CD4-positive, alpha-beta T cell (primary cell): Measurements from ENCODE around the gene C20orf144. TPM values are rescaled to one million over a fixed set of nuclear protein-coding genes. Genes with fewer than 3 reads are reported as not detected.
"Not testable (repeated sequence)": the region's sequence is repeated elsewhere in the genome, so short reads cannot be mapped to it uniquely, and the experiment has no call there.

Experiments used
- ATAC-seq: fragments of 200-7000 bp; cut with Tn5 transposase; one replicate; pipeline ENCODE4 v1.10.0; 2022; ENCODE audit warnings: mild to moderate bottlenecking; ENCODE audit not compliant: poor library complexity
- CTCF ChIA-PET: fragments of 350-600 bp; sonication (Branson Sonifier 250); formaldehyde crosslinking; loops from one replicate; lab custom pipeline; 2021; ENCODE audit warnings: antibody characterized with exemption, inconsistent platforms; lab: Charles Lee
- POLR2A ChIA-PET: fragments of 350-600 bp; sonication (Branson Sonifier 250); formaldehyde crosslinking; loops from one replicate; lab custom pipeline; 2021; ENCODE audit warnings: antibody characterized with exemption, inconsistent platforms; lab: Charles Lee
- DNase-seq, 14 experiments: peaks; one replicate each; pipeline ENCODE4 v3.0.0-alpha.2; 2013 to 2020; ENCODE audit warnings: mixed read lengths in 2 of 14
- H3K27ac ChIP-seq, 2 donors: one replicate each; pipeline versions ENCODE4 v1.5.1 to v1.7.0; 2013; ENCODE audit warnings: low read length in 2 of 2, low read depth in 1 of 2, mild to moderate bottlenecking in 1 of 2
- H3K27me3 ChIP-seq, 2 experiments: 1 replicate in 1 of 2; 2 replicates in 1 of 2; pipeline versions ENCODE4 v1.6.1 to v1.7.0; 2013; ENCODE audit warnings: low read length in 2 of 2, control low read depth in 1 of 2, mild to moderate bottlenecking in 1 of 2, moderate library complexity in 1 of 2; ENCODE audit not compliant: insufficient read depth in 2 of 2, control insufficient read depth in 1 of 2
- H3K36me3 ChIP-seq: one replicate; pipeline ENCODE4 v1.6.1; 2013; ENCODE audit warnings: low read length, control low read depth; ENCODE audit not compliant: insufficient read depth
- H3K4me1 ChIP-seq: one replicate; pipeline ENCODE4 v1.6.1; 2013; ENCODE audit warnings: low read length, control low read depth; ENCODE audit not compliant: insufficient read depth
- H3K4me3 ChIP-seq: one replicate; pipeline ENCODE4 v1.5.1; 2013; ENCODE audit warnings: mild to moderate bottlenecking, low read length, moderate library complexity
- H3K9me3 ChIP-seq, 2 experiments: 1 replicate in 1 of 2; 2 replicates in 1 of 2; pipeline versions ENCODE4 v1.6.1 to v1.7.0; 2013; ENCODE audit warnings: low read length in 2 of 2, mild to moderate bottlenecking in 2 of 2, control low read depth in 1 of 2, moderate library complexity in 1 of 2; ENCODE audit not compliant: control insufficient read depth in 1 of 2, insufficient read depth in 1 of 2
- H3K27ac Mint-ChIP-seq: one replicate; pipeline ENCODE4 v1.8.0; 2020; ENCODE audit warnings: mixed read lengths
- H3K27me3 Mint-ChIP-seq: one replicate; pipeline ENCODE4 v1.8.0; 2021; ENCODE audit warnings: mixed read lengths
- H3K36me3 Mint-ChIP-seq: one replicate; pipeline ENCODE4 v1.8.0; 2021; ENCODE audit warnings: low read depth, mixed read lengths
- H3K4me1 Mint-ChIP-seq: one replicate; pipeline ENCODE4 v1.8.0; 2021; ENCODE audit warnings: low read depth, mixed read lengths
- H3K4me3 Mint-ChIP-seq: one replicate; pipeline ENCODE4 v1.8.0; 2020; ENCODE audit warnings: mild to moderate bottlenecking, mixed read lengths
- H3K9me3 Mint-ChIP-seq: one replicate; pipeline ENCODE4 v1.8.0; 2020; ENCODE audit warnings: mixed read lengths
- CTCF ChIP-seq: fragments of 200-600 bp; IDR thresholded peaks from one replicate; pipeline ENCODE4 v1.8.0; 2022; ENCODE audit warnings: antibody characterized with exemption, mild to moderate bottlenecking
- intact Hi-C, 2 experiments: fragments of 100-400 bp; cut with DNase I in 1 of 2; cut with micrococcal nuclease in 1 of 2; formaldehyde crosslinking; loops; one replicate each; pipeline versions ENCODE4 v1.15.1 to v1.9.0; 2023 to 2025; cut with DNase I, micrococcal nuclease
- total RNA-seq, 174 experiments: library from RNA in 2 of 174; stranded (reverse) in 2 of 174; gene quantifications; one replicate each; pipeline ENCODE4 v1.2.3 and lab custom pipeline; 2021 to 2026

The C20orf144 gene
- total RNA-seq, 2 experiments from 2014 or later = 0.17 to 0.19 TPM

- peaks cover 61% of the 10 kb centered on the region for H3K36me3 ChIP-seq
- H3K36me3 Mint-ChIP-seq = peaks cover 82% of the 10 kb centered on the region
- H3K4me1 Mint-ChIP-seq = peaks cover 10% of the 10 kb centered on the region
Observed at GRCh38 chr20:33629533-33629932, 32.6 kb upstream of the C20orf144 start.

GRCh38 chr20:33629979-33630378 lies 32.1 kb upstream of the C20orf144 start:
- no peak for TF ChIP-seq CTCF
- CTCF ChIA-PET = no interaction called here
- Mint-ChIP-seq H3K27me3 (no peaks in the 10 kb centered on the region), H3K4me3 (no peak overlapping the region), H3K36me3 (peaks cover 82% of the 10 kb centered on the region), H3K27ac (no peak overlapping the region), H3K4me1 (peaks cover 6% of the 10 kb centered on the region), H3K9me3 (no peaks in the 10 kb centered on the region)
- H3K9me3 ChIP-seq = no peaks in the 10 kb centered on the region
- H3K27ac ChIP-seq = no peak overlapping the region
- intact Hi-C loops = no loop called here
- no peaks in the 10 kb centered on the region for H3K27me3 ChIP-seq
- POLR2A ChIA-PET = no interaction called here
- no peak overlapping the region for H3K4me3 ChIP-seq
- DNase-seq (no peak), ATAC-seq (no peak)
- peaks cover 14% of the 10 kb centered on the region for H3K4me1 ChIP-seq
- peaks cover 61% of the 10 kb centered on the region for H3K36me3 ChIP-seq

More at GRCh38 chr20:33629533-33629932, 32.6 kb upstream of the C20orf144 start:
- no peak overlapping the region for H3K27ac ChIP-seq
- no peak overlapping the region for H3K4me3 ChIP-seq
- ATAC-seq = no peak
- intact Hi-C loops = no loop called here
- POLR2A ChIA-PET = no interaction called here
- H3K27ac Mint-ChIP-seq = no peak overlapping the region
- H3K9me3 ChIP-seq = no peaks in the 10 kb centered on the region
- CTCF ChIA-PET = no interaction called here
- H3K27me3 ChIP-seq = no peaks in the 10 kb centered on the region
- no peak for TF ChIP-seq CTCF
- no peaks in the 10 kb centered on the region for H3K27me3 Mint-ChIP-seq
- no peak for DNase-seq
- no peaks in the 10 kb centered on the region for H3K9me3 Mint-ChIP-seq
- peaks cover 18% of the 10 kb centered on the region for H3K4me1 ChIP-seq
- H3K4me3 Mint-ChIP-seq = no peak overlapping the region

- ChIA-PET POLR2A (no interaction called here), CTCF (no interaction called here)
- Mint-ChIP-seq H3K27ac (no peak overlapping the region), H3K27me3 (no peaks in the 10 kb centered on the region), H3K4me3 (no peak overlapping the region), H3K4me1 (peaks cover 6% of the 10 kb centered on the region), H3K36me3 (peaks cover 81% of the 10 kb centered on the region), H3K9me3 (no peaks in the 10 kb centered on the region)
- no peak overlapping the region for H3K4me3 ChIP-seq
- no peak for TF ChIP-seq CTCF
- DNase-seq (no peak), ATAC-seq (no peak)
- H3K27ac ChIP-seq = no peak overlapping the region
- H3K36me3 ChIP-seq = peaks cover 60% of the 10 kb centered on the region
- no peaks in the 10 kb centered on the region for H3K27me3 ChIP-seq
- H3K4me1 ChIP-seq = peaks cover 11% of the 10 kb centered on the region
- intact Hi-C loops = no loop called here
- no peaks in the 10 kb centered on the region for H3K9me3 ChIP-seq
Observed at GRCh38 chr20:33630507-33630906, 31.6 kb upstream of the C20orf144 start.

GRCh38 chr20:33631910-33632309 lies 30.2 kb upstream of the C20orf144 start:
- H3K27ac Mint-ChIP-seq = not testable (repeated sequence)

More at GRCh38 chr20:33631910-33632309, 30.2 kb upstream of the C20orf144 start:
- H3K27me3 Mint-ChIP-seq, ATAC-seq, H3K9me3 Mint-ChIP-seq, intact Hi-C loops, H3K27ac ChIP-seq, H3K9me3 ChIP-seq, H3K27me3 ChIP-seq, H3K4me3 ChIP-seq, H3K4me1 Mint-ChIP-seq, POLR2A ChIA-PET, DNase-seq, H3K4me3 Mint-ChIP-seq: not testable (repeated sequence)
- H3K36me3 ChIP-seq = peaks cover 58% of the 10 kb centered on the region
- H3K36me3 Mint-ChIP-seq = peaks cover 76% of the 10 kb centered on the region
- H3K4me1 ChIP-seq = peaks cover 11% of the 10 kb centered on the region
- CTCF ChIA-PET = interaction anchor here (0.6 to 1.9 kb wide), 3 partner anchors 12 to 36 kb away, joined by 3 to 4 read pairs (median 4); no protein-coding TSS in a partner anchor
